PC-9 (cell line): Measurements from ENCODE around the gene TSTD2. TPM values are rescaled to one million over a fixed set of nuclear protein-coding genes. Genes with fewer than 3 reads are reported as not detected.

Experiments
- BruUV-seq: library from RNA; stranded (reverse); fragments of 400-500 nt; replicated peaks from 2 replicates; lab custom pipeline; 2021; lab: Mats Ljungman, UMichigan
- CTCF ChIA-PET: fragments of 300-600 bp; sonication (Branson Sonifier 250); formaldehyde crosslinking; loops from one replicate; lab custom pipeline; 2022; ENCODE audit warnings: antibody characterized with exemption; lab: Charles Lee
- POLR2A ChIA-PET: fragments of 300-600 bp; sonication (Branson Sonifier 250); formaldehyde crosslinking; loops from one replicate; lab custom pipeline; 2022; ENCODE audit warnings: antibody characterized with exemption; ENCODE audit not compliant: unreplicated experiment; lab: Charles Lee
- DNase-seq, 2 experiments: peaks; one replicate each; pipeline versions ENCODE4 v3.0.0 to v3.0.0-alpha.2; 2015 to 2022; ENCODE audit warnings: mixed read lengths in 1 of 2
- H2AFZ ChIP-seq: fragments of 200-600 bp; sonication (generic); 2 replicates; pipeline ENCODE4 v1.8.1; 2017; ENCODE audit warnings: antibody characterized with exemption
- H3F3A ChIP-seq: fragments of 200-600 bp; sonication (generic); 2 replicates; pipeline ENCODE4 v1.8.1; 2017; ENCODE audit warnings: antibody characterized with exemption, mild to moderate bottlenecking, low read depth; ENCODE audit not compliant: insufficient read depth
- H3K27ac ChIP-seq: fragments of 200-600 bp; sonication (generic); 2 replicates; pipeline ENCODE4 v1.6.1; 2016; ENCODE audit warnings: mixed run types
- H3K27me3 ChIP-seq: fragments of 200-600 bp; sonication (generic); 2 replicates; pipeline ENCODE4 v1.6.1; 2016; ENCODE audit warnings: low read depth, mixed run types; ENCODE audit not compliant: insufficient read depth
- H3K36me3 ChIP-seq: fragments of 200-600 bp; sonication (generic); 2 replicates; pipeline ENCODE4 v1.6.1; 2016; ENCODE audit warnings: low read depth, mixed run types
- H3K4me1 ChIP-seq: fragments of 200-600 bp; sonication (generic); replicated peaks from 2 replicates; pipeline ENCODE4 v1.6.1; 2016; ENCODE audit warnings: mixed run types; ENCODE audit not compliant: insufficient read depth
- H3K4me2 ChIP-seq: fragments of 200-600 bp; sonication (generic); 2 replicates; pipeline ENCODE4 v1.6.1; 2017; ENCODE audit warnings: mixed run types
- H3K4me3 ChIP-seq: fragments of 200-600 bp; sonication (generic); 2 replicates; pipeline ENCODE4 v1.6.1; 2016; ENCODE audit warnings: mixed run types
- H3K79me2 ChIP-seq: fragments of 200-600 bp; sonication (generic); 2 replicates; pipeline ENCODE4 v1.6.1; 2017; ENCODE audit warnings: low read depth, mixed run types
- H3K9me2 ChIP-seq: fragments of 200-600 bp; sonication (generic); 2 replicates; pipeline ENCODE4 v1.8.1; 2017; ENCODE audit warnings: mild to moderate bottlenecking; ENCODE audit not compliant: insufficient read depth
- H3K9me3 ChIP-seq: fragments of 200-600 bp; sonication (generic); 2 replicates; pipeline ENCODE4 v1.8.1; 2016; ENCODE audit warnings: low read depth; ENCODE audit not compliant: insufficient read depth
- H4K20me1 ChIP-seq: fragments of 200-600 bp; sonication (generic); 2 replicates; pipeline ENCODE4 v1.8.1; 2017; ENCODE audit not compliant: insufficient read depth
- EZH2 ChIP-seq: fragments of 200-600 bp; sonication (generic); IDR thresholded peaks from 2 replicates; pipeline ENCODE4 v1.8.0; 2017; ENCODE audit warnings: antibody characterized with exemption, low read depth
- intact Hi-C: fragments of 100-400 bp; cut with micrococcal nuclease; formaldehyde crosslinking; loops from one replicate; pipeline ENCODE4 v1.10.0; 2022; ENCODE audit not compliant: unreplicated experiment
- total RNA-seq: library from RNA; stranded (reverse); gene quantifications from 2 replicates; pipeline ENCODE4 v1.2.3, GENCODE V29; 2021
- TF ChIP-seq, protein P1 (sequence below): fragments of 200-600 bp; sonication (generic); conservative IDR thresholded peaks from 2 replicates; pipeline ENCODE4 v1.6.1; 2017; ENCODE audit warnings: mixed run types, antibody characterized with exemption, mild to moderate bottlenecking, moderate library complexity

The TSTD2 gene
- total RNA-seq, 1 experiment from 2014 or later, result 17.0 TPM

DNA sequence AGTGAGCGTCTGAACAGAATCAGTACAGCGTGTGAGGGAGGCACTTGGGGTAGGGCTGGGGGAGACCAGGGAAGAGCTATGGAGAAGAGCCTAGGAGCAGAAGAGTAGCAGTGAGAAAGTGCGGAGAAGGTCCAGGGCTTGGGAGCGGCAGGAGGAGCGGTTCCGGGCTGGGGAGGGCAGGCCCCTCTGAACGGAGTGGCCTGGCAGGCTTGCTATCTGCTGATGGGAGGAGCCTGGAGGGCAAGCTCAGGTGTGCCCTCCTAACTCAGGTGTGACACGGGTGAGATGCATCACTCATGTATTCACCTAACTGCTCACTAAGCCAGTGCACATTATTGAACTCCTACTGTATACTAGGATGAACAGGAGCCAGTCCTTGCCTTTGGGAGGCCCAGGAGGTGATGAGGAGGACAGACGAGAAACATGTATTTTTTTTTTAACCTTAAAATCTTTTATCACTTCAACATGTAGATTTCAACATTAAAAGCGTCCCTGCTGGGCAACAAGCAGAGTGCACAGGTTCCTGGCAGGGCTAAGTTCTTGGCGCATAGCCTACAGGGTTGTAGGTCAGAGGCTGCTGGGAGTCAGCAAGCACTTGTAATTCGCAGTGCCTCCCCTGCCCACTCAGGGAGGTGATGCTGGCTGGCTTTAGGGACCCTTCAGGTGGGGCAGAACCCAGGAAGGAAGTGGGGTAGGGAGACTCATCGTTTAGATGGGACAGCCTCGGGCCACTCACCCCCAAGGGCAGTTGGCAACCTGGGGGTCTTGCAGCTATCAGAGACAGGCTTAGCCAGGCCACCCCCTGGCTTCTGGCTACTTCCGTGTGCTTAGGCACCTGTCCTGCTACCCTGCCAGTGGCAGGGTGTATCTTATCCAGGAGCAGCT lies 76.2 kb downstream of the TSTD2 start:
- H3K27me3 ChIP-seq, result no peaks in the 10 kb centered on the region
- no peak overlapping the region for H3K4me2 ChIP-seq
- ChIA-PET POLR2A (no interaction called here), CTCF (interaction anchor here (0.6 kb wide), 1 partner anchor 362 kb away, joined by 6 read pairs; no protein-coding TSS in a partner anchor)
- H3K79me2 ChIP-seq, result no peaks in the 10 kb centered on the region
- H4K20me1 ChIP-seq, result no peaks in the 10 kb centered on the region
- H3K27ac ChIP-seq, result no peak overlapping the region
- H2AFZ ChIP-seq, result no peak overlapping the region
- no peaks in the 10 kb centered on the region for H3K4me1 ChIP-seq
- no peaks in the 10 kb centered on the region for H3K9me3 ChIP-seq
- H3K9me2 ChIP-seq, result no peaks in the 10 kb centered on the region
- no peaks in the 10 kb centered on the region for H3K36me3 ChIP-seq
- BruUV-seq, result no TSS peak
- TF ChIP-seq, protein P1, sequence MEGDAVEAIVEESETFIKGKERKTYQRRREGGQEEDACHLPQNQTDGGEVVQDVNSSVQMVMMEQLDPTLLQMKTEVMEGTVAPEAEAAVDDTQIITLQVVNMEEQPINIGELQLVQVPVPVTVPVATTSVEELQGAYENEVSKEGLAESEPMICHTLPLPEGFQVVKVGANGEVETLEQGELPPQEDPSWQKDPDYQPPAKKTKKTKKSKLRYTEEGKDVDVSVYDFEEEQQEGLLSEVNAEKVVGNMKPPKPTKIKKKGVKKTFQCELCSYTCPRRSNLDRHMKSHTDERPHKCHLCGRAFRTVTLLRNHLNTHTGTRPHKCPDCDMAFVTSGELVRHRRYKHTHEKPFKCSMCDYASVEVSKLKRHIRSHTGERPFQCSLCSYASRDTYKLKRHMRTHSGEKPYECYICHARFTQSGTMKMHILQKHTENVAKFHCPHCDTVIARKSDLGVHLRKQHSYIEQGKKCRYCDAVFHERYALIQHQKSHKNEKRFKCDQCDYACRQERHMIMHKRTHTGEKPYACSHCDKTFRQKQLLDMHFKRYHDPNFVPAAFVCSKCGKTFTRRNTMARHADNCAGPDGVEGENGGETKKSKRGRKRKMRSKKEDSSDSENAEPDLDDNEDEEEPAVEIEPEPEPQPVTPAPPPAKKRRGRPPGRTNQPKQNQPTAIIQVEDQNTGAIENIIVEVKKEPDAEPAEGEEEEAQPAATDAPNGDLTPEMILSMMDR, result no peak
- no peak for TF ChIP-seq EZH2
- no peaks in the 10 kb centered on the region for H3F3A ChIP-seq
- no peak for DNase-seq
- H3K4me3 ChIP-seq, result no peak overlapping the region
- intact Hi-C loops, result no loop called here

DNA sequence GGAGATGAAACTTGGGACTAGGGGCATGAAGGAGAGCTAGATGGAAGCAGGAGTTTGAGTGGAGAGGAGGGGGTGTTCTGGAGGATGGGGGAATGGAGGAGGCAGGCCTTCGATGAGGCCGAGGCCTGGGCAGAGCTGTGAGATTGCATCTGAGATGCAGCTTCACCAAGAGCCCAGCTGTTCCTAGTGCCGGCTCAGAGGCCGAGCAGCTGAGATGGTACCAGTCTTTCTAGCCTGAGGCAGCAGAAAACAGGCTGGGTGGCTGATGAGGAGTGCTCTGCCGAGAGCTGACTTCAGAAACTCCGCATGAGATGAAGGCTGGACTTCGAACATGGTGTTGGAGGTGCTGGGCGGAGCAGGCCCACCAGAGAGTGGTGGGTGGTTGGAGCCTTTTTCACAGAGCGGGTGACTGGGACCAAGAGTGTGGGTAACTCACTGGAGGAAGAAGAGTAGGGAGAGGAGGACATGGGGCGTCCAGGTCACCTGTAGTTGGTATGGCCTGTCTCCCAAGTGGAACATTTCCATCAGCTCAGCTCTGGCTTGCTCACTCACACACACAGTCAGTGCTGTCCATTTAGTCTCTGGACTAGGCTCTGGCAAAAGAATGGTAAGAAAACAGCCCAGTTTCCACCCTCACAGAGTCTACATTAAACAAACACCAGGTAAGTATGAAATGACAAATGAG lies 77.0 kb downstream of the TSTD2 start:
- Histone ChIP-seq H3F3A (no peaks in the 10 kb centered on the region), H3K4me2 (no peak overlapping the region), H3K9me3 (no peaks in the 10 kb centered on the region), H3K4me3 (no peak overlapping the region), H3K27ac (no peak overlapping the region), H2AFZ (no peak overlapping the region), H3K9me2 (no peaks in the 10 kb centered on the region), H3K27me3 (no peaks in the 10 kb centered on the region), H4K20me1 (no peaks in the 10 kb centered on the region), H3K79me2 (no peaks in the 10 kb centered on the region), H3K4me1 (no peaks in the 10 kb centered on the region), H3K36me3 (no peaks in the 10 kb centered on the region)
- intact Hi-C loops, result no loop called here
- TF ChIP-seq, protein P1, result no peak
- TF ChIP-seq EZH2, result no peak
- ChIA-PET CTCF (no interaction called here), POLR2A (no interaction called here)
- no peak for DNase-seq
- no TSS peak for BruUV-seq

DNA sequence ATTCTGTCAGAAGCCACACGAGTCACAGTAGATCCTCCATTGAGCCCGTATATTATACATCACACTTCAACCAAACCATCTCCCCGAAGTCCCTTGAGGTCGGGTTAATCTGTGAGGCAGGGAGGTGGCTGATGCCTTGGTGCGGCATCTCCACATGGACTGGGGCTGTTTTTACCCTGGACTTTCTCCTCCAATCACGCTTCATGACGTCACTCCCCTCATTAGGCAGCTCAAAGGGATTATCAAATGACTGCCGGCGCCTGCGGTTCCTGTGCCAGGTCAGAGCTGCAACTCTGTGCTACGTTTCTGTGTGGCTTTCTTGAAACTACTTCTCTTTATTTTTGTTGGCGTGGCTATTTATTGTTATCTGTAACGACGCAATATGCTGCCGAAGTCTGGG lies 78.0 kb downstream of the TSTD2 start:
- intact Hi-C loops, result no loop called here
- DNase-seq, result no peak
- CTCF ChIA-PET, result no interaction called here
- no peaks in the 10 kb centered on the region for H3K36me3 ChIP-seq
- H3K9me2 ChIP-seq, result no peaks in the 10 kb centered on the region
- BruUV-seq, result no TSS peak
- no peaks in the 10 kb centered on the region for H3F3A ChIP-seq
- no peaks in the 10 kb centered on the region for H3K4me1 ChIP-seq
- no peaks in the 10 kb centered on the region for H3K79me2 ChIP-seq
- H2AFZ ChIP-seq, result no peak overlapping the region
- H3K27ac ChIP-seq, result no peak overlapping the region
- no peak overlapping the region for H3K4me2 ChIP-seq
- no peak for TF ChIP-seq EZH2
- TF ChIP-seq, protein P1, result no peak
- no peak overlapping the region for H3K4me3 ChIP-seq
- no peaks in the 10 kb centered on the region for H3K27me3 ChIP-seq
- POLR2A ChIA-PET, result no interaction called here
- H3K9me3 ChIP-seq, result no peaks in the 10 kb centered on the region
- H4K20me1 ChIP-seq, result no peaks in the 10 kb centered on the region
